T-cell (primary cell): ENCODE data around the gene EVPL. TPM values are rescaled to one million over a fixed set of nuclear protein-coding genes. Genes with fewer than 3 reads are reported as not detected.

Source experiments
- ATAC-seq, 4 experiments: fragments of 200-7000 bp in 3 of 4; fragments of 150-1000 bp in 1 of 4; cut with Tn5 transposase; replicated peaks in 1 of 4; 1 replicate in 3 of 4; 2 replicates in 1 of 4; pipeline ENCODE4 v1.10.0; 2021; ENCODE audit warnings: moderate library complexity in 3 of 4, mild to moderate bottlenecking in 2 of 4, moderate number of reproducible peaks in 1 of 4
- CTCF ChIA-PET, 2 donors: fragments of 300-600 bp; sonication (Branson Sonifier 250); formaldehyde crosslinking; loops; one replicate each; lab custom pipeline; 2022; ENCODE audit warnings: antibody characterized with exemption in 2 of 2; lab: Charles Lee
- POLR2A ChIA-PET, 2 donors: fragments of 300-600 bp; sonication (Branson Sonifier 250); formaldehyde crosslinking; loops; one replicate each; lab custom pipeline; 2022; ENCODE audit warnings: antibody characterized with exemption in 2 of 2; lab: Charles Lee
- DNase-seq, 35 experiments: peaks; one replicate each; pipeline versions ENCODE4 v3.0.0 to v3.0.0-alpha.2; 2013 to 2023
- H3K27ac ChIP-seq: one replicate; pipeline ENCODE4 v1.5.1; 2013; ENCODE audit warnings: low read length
- H3K27me3 ChIP-seq, 2 experiments: replicated peaks in 1 of 2; 1 replicate in 1 of 2; 2 replicates in 1 of 2; pipeline versions ENCODE4 v1.6.1 to v1.7.0; 2013; ENCODE audit warnings: low read length in 1 of 2, mixed read lengths in 1 of 2; ENCODE audit not compliant: control insufficient read depth in 2 of 2, insufficient read depth in 2 of 2; ENCODE audit errors: extremely low read depth in 1 of 2
- H3K36me3 ChIP-seq, 2 donors: 1 replicate in 1 of 2; 2 replicates in 1 of 2; pipeline versions ENCODE4 v1.6.1 to v1.7.0; 2013; ENCODE audit warnings: low read length in 1 of 2; ENCODE audit not compliant: control insufficient read depth in 2 of 2, insufficient read depth in 1 of 2; ENCODE audit errors: extremely low read depth in 1 of 2
- H3K4me1 ChIP-seq, 2 experiments: 1 replicate in 1 of 2; 2 replicates in 1 of 2; pipeline versions ENCODE4 v1.6.1 to v1.7.0; 2013; ENCODE audit warnings: low read length in 2 of 2, mixed read lengths in 1 of 2; ENCODE audit not compliant: insufficient read depth in 2 of 2, control insufficient read depth in 1 of 2; ENCODE audit errors: extremely low read depth in 1 of 2
- H3K4me3 ChIP-seq, 2 donors: 1 replicate in 1 of 2; 2 replicates in 1 of 2; pipeline versions ENCODE4 v1.5.1 to v1.7.0; 2013; ENCODE audit warnings: mild to moderate bottlenecking in 2 of 2, low read length in 1 of 2, moderate library complexity in 1 of 2; ENCODE audit not compliant: control insufficient read depth in 1 of 2; ENCODE audit errors: extremely low read depth in 1 of 2
- H3K9me3 ChIP-seq: 2 replicates; pipeline ENCODE4 v1.7.0; 2013
- H3K27ac Mint-ChIP-seq, 2 donors: one replicate each; pipeline ENCODE4 v1.8.0; 2020 to 2021; ENCODE audit warnings: mild to moderate bottlenecking in 2 of 2, mixed read lengths in 2 of 2
- H3K27me3 Mint-ChIP-seq, 2 donors: one replicate each; pipeline ENCODE4 v1.8.0; 2021 to 2022; ENCODE audit warnings: mixed read lengths in 2 of 2
- H3K36me3 Mint-ChIP-seq: one replicate; pipeline ENCODE4 v1.8.0; 2021; ENCODE audit warnings: mixed read lengths
- H3K4me1 Mint-ChIP-seq, 3 donors: one replicate each; pipeline ENCODE4 v1.8.0; 2020 to 2022; ENCODE audit warnings: mixed read lengths in 3 of 3, mild to moderate bottlenecking in 1 of 3
- H3K4me3 Mint-ChIP-seq, 3 donors: one replicate each; pipeline ENCODE4 v1.8.0; 2020 to 2022; ENCODE audit warnings: mild to moderate bottlenecking in 3 of 3, mixed read lengths in 3 of 3, moderate library complexity in 3 of 3
- H3K9me3 Mint-ChIP-seq, 3 donors: one replicate each; pipeline ENCODE4 v1.8.0; 2020 to 2022; ENCODE audit warnings: mixed read lengths in 3 of 3
- WGBS: methylation state at CpG from one replicate; pipeline ENCODE4 v1.1.5; 2013; ENCODE audit warnings: missing lambda C conversion rate; ENCODE audit not compliant: insufficient coverage; 5-methylcytosine and 5-hydroxymethylcytosine counted together
- total RNA-seq, 35 experiments: library from RNA in 6 of 35; stranded (reverse) in 6 of 35; fragments of 120-200 nt in 1 of 35; gene quantifications; one replicate each; pipeline versions ENCODE4 v1.2.1 to v1.2.4 and lab custom pipeline; 2013 to 2026

The EVPL gene
- total RNA-seq, 5 donors from 2014 or later (not counting 1 experiment from before 2014, with no cell fraction given), result 0.58 to 1.0 (median 0.72) TPM

DNA sequence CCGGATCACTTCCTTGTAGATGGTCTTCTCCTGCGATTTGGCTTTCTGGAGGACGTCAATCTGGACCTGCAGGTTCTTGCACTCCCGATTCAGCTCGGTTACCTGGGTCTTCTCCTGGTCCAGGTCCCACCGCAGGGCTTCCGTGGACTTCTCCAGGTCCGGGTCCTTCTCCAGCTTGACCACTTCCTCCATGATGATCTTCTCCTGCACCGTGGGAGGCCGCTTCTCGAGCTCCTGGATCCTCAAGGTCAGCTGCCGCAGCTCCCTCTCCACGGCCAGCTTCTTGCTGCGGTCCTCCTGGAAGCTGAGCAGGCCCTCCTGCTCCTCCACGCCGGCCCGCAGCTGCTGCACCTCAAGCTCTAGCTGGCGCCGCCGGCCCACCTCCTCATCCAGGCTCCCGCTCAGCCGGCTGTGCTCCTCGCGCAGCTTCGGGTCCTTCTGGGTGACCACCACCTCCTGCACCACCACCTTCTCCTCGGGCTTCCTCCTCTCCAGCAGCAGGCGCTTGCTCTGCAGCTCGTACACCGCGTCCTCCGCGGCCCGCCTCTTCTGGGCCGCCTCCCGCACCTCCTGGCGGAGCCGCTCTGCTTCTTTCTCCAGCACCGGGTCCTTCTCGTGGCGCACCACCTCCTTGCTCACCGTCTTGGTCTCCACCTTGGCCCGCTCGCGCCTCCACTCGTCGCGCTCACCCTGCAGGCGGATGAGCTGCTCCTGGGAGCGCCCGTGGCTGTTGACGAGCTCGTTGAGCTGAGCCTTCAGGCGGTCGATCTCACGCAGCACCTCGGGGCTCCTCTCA is 18.3 kb downstream of the EVPL start:
- DNase-seq (no peak), ATAC-seq (no peak)
- H3K4me3 ChIP-seq, result no peak overlapping the region
- Mint-ChIP-seq H3K27me3 (no peaks in the 10 kb centered on the region), H3K9me3 (no peaks in the 10 kb centered on the region), H3K36me3 (no peaks in the 10 kb centered on the region), H3K4me1 (peaks cover 2 to 10% (median 6%) of the 10 kb centered on the region in 3 donors), H3K27ac (no peak overlapping the region), H3K4me3 (no peak overlapping the region)
- H3K27ac ChIP-seq, result no peak overlapping the region
- peaks cover 0 to 7% of the 10 kb centered on the region in 2 experiments for H3K27me3 ChIP-seq
- H3K4me1 ChIP-seq, result peaks cover 0 to 3% of the 10 kb centered on the region in 2 experiments
- CTCF ChIA-PET, result interaction anchor here (0.6 to 1.0 kb wide), 4 partner anchors 29 to 741 kb away, joined by 3 to 6 read pairs (median 4); no protein-coding TSS in a partner anchor
- POLR2A ChIA-PET, result interaction anchor here in 1 of 2 donors (0.6 kb wide), 1 partner anchor 44 kb away, joined by 5 read pairs; no protein-coding TSS in a partner anchor
- H3K36me3 ChIP-seq, result no peaks in the 10 kb centered on the region
- 92% methylated on average over 53 of the region's 56 CpGs for WGBS
- no peaks in the 10 kb centered on the region for H3K9me3 ChIP-seq

DNA sequence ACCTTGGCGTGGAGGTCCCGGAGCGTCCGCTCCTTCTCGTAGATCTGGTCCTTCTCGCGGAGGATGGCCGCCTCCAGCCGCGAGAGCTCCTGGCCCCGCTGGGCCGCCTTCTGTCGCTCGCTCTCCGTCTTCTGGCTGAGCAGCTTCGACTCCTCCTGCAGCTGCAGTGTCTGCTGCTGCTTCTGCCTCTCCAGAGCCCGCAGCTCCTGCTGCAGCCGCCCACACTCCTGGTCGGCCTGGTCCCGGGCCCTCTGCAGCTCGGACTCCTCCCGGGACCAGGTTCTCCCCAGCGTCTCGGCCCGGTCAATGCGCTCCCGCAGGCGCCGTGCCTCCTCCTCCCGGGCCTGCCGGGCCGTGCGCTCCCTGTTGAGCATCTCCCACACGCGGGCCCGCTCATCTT is 18.9 kb downstream of the EVPL start:
- peaks cover 2 to 10% (median 5%) of the 10 kb centered on the region in 3 donors for H3K4me1 Mint-ChIP-seq
- WGBS, result 96% methylated on average over 36 of the region's 36 CpGs
- H3K27ac Mint-ChIP-seq, result no peak overlapping the region

DNA sequence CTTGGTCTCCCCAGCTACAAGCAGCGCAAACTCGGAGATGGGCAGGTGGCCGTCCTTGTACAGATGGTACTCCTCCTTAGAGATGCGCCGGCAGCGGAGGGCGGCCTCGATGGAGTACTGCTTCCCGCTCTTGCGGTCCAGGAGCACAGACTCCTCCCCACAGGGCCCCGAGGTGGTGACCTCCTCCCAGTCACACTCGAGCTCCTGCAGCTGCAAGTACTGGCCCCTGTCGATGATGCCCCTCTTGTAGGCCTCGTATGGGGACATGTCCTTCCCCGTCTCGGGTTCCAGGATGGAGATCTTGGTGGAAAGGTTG is 19.3 kb downstream of the EVPL start:
- Mint-ChIP-seq H3K9me3 (no peaks in the 10 kb centered on the region), H3K4me3 (no peak overlapping the region), H3K4me1 (peaks cover 2 to 10% (median 5%) of the 10 kb centered on the region in 3 donors), H3K36me3 (no peaks in the 10 kb centered on the region), H3K27me3 (no peaks in the 10 kb centered on the region), H3K27ac (no peak overlapping the region)
- no peaks in the 10 kb centered on the region for H3K36me3 ChIP-seq
- ChIA-PET CTCF (interaction anchor here in 1 of 2 donors (0.5 to 1.0 kb wide), 4 partner anchors 39 to 644 kb away, joined by 3 to 4 read pairs (median 3); partner anchors contain the start of gene SPHK1), POLR2A (no interaction called here)
- no peaks in the 10 kb centered on the region for H3K27me3 ChIP-seq
- ATAC-seq, result no peak
- 93% methylated on average over 9 of the region's 16 CpGs for WGBS
- H3K27ac ChIP-seq, result no peak overlapping the region
- no peaks in the 10 kb centered on the region for H3K4me1 ChIP-seq
- H3K9me3 ChIP-seq, result no peaks in the 10 kb centered on the region
- H3K4me3 ChIP-seq, result no peak overlapping the region
- no peak for DNase-seq

More for the DNA sequence above, 18.9 kb downstream of the EVPL start:
- no peak overlapping the region for H3K27ac ChIP-seq
- no peak for ATAC-seq
- no peaks in the 10 kb centered on the region for H3K36me3 ChIP-seq
- Mint-ChIP-seq H3K36me3 (no peaks in the 10 kb centered on the region), H3K27me3 (no peaks in the 10 kb centered on the region), H3K4me3 (no peak overlapping the region), H3K9me3 (no peaks in the 10 kb centered on the region)
- no peak for DNase-seq
- no peaks in the 10 kb centered on the region for H3K4me1 ChIP-seq
- H3K9me3 ChIP-seq, result no peaks in the 10 kb centered on the region
- peaks cover 0 to under 1% of the 10 kb centered on the region in 2 experiments for H3K27me3 ChIP-seq
- H3K4me3 ChIP-seq, result no peak overlapping the region
- CTCF ChIA-PET, result interaction anchor here in 1 of 2 donors (0.5 to 1.0 kb wide), 3 partner anchors 70 to 644 kb away, joined by 3 to 4 read pairs (median 3); partner anchors contain the start of gene SPHK1
- POLR2A ChIA-PET, result no interaction called here

DNA sequence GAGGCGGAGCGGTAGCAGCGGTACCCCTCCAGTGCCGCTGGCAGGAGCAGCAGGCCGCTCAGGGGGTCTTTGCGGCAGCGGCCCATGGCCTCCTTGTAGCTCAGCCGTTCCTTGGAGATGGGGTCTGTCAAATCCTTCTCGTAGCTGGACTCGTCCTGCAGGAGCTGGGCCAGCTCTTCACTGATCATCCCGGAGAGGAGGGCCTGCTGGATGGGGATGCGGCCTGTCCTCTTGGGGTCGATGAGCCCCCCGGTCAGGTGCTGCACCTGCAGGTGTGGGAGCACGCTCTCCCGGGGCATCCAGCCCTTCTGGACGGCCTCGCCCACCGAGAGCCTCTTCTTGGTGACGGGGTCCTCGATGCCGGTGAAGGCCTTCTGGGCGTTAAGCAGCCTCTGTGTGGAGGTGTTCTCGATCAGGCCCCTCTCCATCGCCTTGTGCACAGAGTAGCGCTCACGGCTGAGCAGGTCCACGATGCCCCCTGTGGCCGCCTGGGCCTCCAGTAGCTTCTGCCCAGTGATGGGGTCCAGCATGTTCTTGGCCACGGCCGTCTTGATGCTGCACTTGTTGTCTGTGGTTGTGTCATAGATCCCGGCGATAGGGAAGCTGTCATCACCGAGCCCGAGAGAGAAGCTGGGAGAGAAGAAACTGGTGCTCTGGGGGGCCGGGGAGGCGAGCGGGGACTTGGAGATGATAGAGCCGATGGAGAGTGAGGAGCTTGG is 19.8 kb downstream of the EVPL start:
- H3K36me3 Mint-ChIP-seq, result no peaks in the 10 kb centered on the region
- ATAC-seq, result no peak
- H3K4me1 Mint-ChIP-seq, result peaks cover 2 to 10% (median 5%) of the 10 kb centered on the region in 3 donors
- H3K27me3 Mint-ChIP-seq, result no peaks in the 10 kb centered on the region
- H3K4me1 ChIP-seq, result no peaks in the 10 kb centered on the region
- H3K36me3 ChIP-seq, result no peaks in the 10 kb centered on the region
- ChIA-PET POLR2A (no interaction called here), CTCF (interaction anchor here in 1 of 2 donors (0.5 to 1.0 kb wide), 3 partner anchors 39 to 377 kb away, joined by 3 to 4 read pairs (median 3); partner anchors contain the start of gene SPHK1)
- WGBS, result 87% methylated on average over 31 of the region's 39 CpGs
- H3K4me3 ChIP-seq, result no peak overlapping the region
- no peak for DNase-seq
- no peak overlapping the region for H3K4me3 Mint-ChIP-seq
- H3K27me3 ChIP-seq, result no peaks in the 10 kb centered on the region
- no peaks in the 10 kb centered on the region for H3K9me3 Mint-ChIP-seq
- no peak overlapping the region for H3K27ac Mint-ChIP-seq
- H3K9me3 ChIP-seq, result no peaks in the 10 kb centered on the region
- no peak overlapping the region for H3K27ac ChIP-seq

DNA sequence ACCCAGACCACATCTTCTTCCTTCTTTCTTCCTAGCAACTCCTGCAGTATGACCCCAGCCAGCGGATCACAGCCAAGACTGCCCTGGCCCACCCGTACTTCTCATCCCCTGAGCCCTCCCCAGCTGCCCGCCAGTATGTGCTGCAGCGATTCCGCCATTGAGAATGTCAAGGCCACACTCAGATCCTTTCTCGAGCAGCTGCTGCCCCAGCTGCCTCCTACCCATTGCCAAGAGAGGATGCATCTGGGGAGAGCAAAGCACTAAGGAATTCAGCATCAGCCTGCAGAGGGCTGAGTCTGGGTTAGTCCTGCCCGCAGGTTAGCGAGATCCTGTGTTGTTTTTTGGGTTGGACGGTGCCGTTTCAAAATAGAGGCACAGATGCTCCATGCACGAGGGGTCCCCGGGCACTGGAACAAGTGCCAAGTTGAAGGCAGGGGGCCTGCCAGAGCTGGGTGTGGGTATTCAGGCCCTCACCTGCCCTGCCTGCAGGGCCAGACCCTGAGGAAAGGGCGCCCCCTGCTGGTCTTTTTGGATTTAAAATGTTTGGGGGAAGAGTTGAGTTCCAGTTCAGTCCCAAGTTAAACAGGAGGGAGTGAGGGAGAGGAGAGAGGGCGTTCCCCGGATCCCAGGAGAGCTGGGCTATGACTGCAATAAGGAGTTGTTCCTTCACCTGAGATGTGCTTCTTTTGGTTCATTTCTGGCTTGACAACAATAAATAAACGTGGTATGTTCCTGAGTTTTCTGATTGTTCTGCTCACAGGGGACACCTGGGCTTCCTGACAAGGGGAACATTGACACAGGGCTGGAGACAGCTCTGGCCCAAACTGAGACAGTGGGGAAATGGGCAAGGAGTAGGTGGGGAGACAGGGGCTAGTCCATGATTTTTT is 21.6 kb downstream of the EVPL start:
- CTCF ChIA-PET, result interaction anchor here (0.6 to 1.7 kb wide), 10 partner anchors 9 to 784 kb away, joined by 3 to 10 read pairs (median 4); partner anchors contain the start of gene MRPL38 (in 1 of the 2)
- peaks cover 2 to 10% (median 5%) of the 10 kb centered on the region in 3 donors for H3K4me1 Mint-ChIP-seq
- Histone ChIP-seq H3K27me3 (no peaks in the 10 kb centered on the region), H3K36me3 (no peaks in the 10 kb centered on the region), H3K27ac (no peak overlapping the region), H3K4me3 (no peak overlapping the region), H3K9me3 (no peaks in the 10 kb centered on the region), H3K4me1 (no peaks in the 10 kb centered on the region)
- ATAC-seq, result peak; percentile 68 to 72 (median 71)
- H3K4me3 Mint-ChIP-seq, result no peak overlapping the region
- H3K36me3 Mint-ChIP-seq, result no peaks in the 10 kb centered on the region
- DNase-seq, result peak; percentile 30 to 84 (median 70)
- H3K27ac Mint-ChIP-seq, result no peak overlapping the region
- 65% methylated on average over 13 of the region's 16 CpGs for WGBS
- H3K9me3 Mint-ChIP-seq, result no peaks in the 10 kb centered on the region
- H3K27me3 Mint-ChIP-seq, result no peaks in the 10 kb centered on the region
- POLR2A ChIA-PET, result no interaction called here
